K562 (cell line): ENCODE measurements around the gene ANXA7. TPM values are rescaled to one million over a fixed set of nuclear protein-coding genes. Genes with fewer than 3 reads are reported as not detected.

ENCODE experiments used
- ATAC-seq: fragments of 200-7000 bp; cut with Tn5 transposase; 3 replicates; pipeline ENCODE4 v1.9.1; 2020; ENCODE audit warnings: moderate library complexity
- BruUV-seq: library from RNA; stranded (reverse); fragments of 400-500 nt; replicated peaks from 2 replicates; lab custom pipeline; 2021; lab: Mats Ljungman, UMichigan
- CTCF ChIA-PET: fragments of 300-600 bp; formaldehyde crosslinking; extraction: SDS; loops from one replicate; lab custom pipeline; 2021; ENCODE audit warnings: low intra/inter-chr PET ratio; lab: Yijun Ruan, JAX
- POLR2A ChIA-PET: fragments of 300-600, 350-650 bp; sonication (Branson Sonifier 250); formaldehyde crosslinking; extraction: SDS; loops from one replicate; lab custom pipeline; 2021; ENCODE audit warnings: antibody characterized with exemption, inconsistent platforms; lab: Yijun Ruan, JAX
- DNase-seq, 4 experiments: peaks; one replicate each; pipeline versions ENCODE4 v3.0.0 to v3.0.0-alpha.2; 2011 to 2018; ENCODE audit warnings: low spot score in 3 of 4, mixed read lengths in 3 of 4; ENCODE audit errors: extremely low read depth in 1 of 4
- FAIRE-seq: peaks from 2 replicates; lab custom pipeline; 2011; peaks lifted over from hg19 to GRCh38; lab: Jason Lieb, UNC
- H2AFZ ChIP-seq: 2 replicates; pipeline ENCODE4 v1.6.0; 2011; ENCODE audit warnings: low read depth, low read length, control low read depth, inconsistent platforms
- H3K27ac ChIP-seq: fragments of 200-600 bp; 3 replicates; pipeline ENCODE4 v1.8.0; 2011; ENCODE audit warnings: low read depth, mild to moderate bottlenecking, control low read depth, inconsistent platforms, low read length, moderate library complexity, mixed read lengths; ENCODE audit errors: extremely low read depth
- H3K27me3 ChIP-seq, 2 experiments: fragments of 300-600 bp in 1 of 2; 2 replicates in 1 of 2; 3 replicates in 1 of 2; pipeline versions ENCODE4 v1.6.0 to v1.8.0; 2011; ENCODE audit warnings: inconsistent platforms in 2 of 2, low read length in 2 of 2, mild to moderate bottlenecking in 1 of 2, mixed read lengths in 1 of 2, moderate library complexity in 1 of 2; ENCODE audit not compliant: control insufficient read depth in 2 of 2, insufficient read depth in 2 of 2
- H3K36me3 ChIP-seq: fragments of 300-600 bp; 3 replicates; pipeline ENCODE4 v1.8.0; 2011; ENCODE audit warnings: mild to moderate bottlenecking, low read length, inconsistent platforms; ENCODE audit not compliant: control insufficient read depth, insufficient read depth
- H3K4me1 ChIP-seq, 2 experiments: fragments of 200-600 bp in 1 of 2; replicated peaks in 1 of 2; 2 replicates in 1 of 2; 3 replicates in 1 of 2; pipeline versions ENCODE4 v1.5.1 to v1.8.0; 2011; ENCODE audit warnings: inconsistent platforms in 2 of 2, low read length in 2 of 2, mild to moderate bottlenecking in 1 of 2, mixed read lengths in 1 of 2, moderate library complexity in 1 of 2; ENCODE audit not compliant: control insufficient read depth in 2 of 2, insufficient read depth in 2 of 2
- H3K4me2 ChIP-seq: 2 replicates; pipeline ENCODE4 v1.6.1; 2011; ENCODE audit warnings: low read length, control low read depth, inconsistent platforms, mixed read lengths; ENCODE audit not compliant: insufficient read depth
- H3K4me3 ChIP-seq: fragments of 200-600 bp; sonication (generic), shearing (Covaris generic); 2 replicates; pipeline ENCODE4 v1.5.1; 2016; ENCODE audit warnings: control low read depth, inconsistent platforms
- H3K79me2 ChIP-seq: fragments of 200-600 bp; 3 replicates; pipeline ENCODE4 v1.8.0; 2011; ENCODE audit warnings: low read length, inconsistent platforms; ENCODE audit not compliant: control insufficient read depth, insufficient read depth
- H3K9ac ChIP-seq, 2 experiments: 2 replicates each; pipeline versions ENCODE4 v1.6.0 to v1.6.1; 2011; ENCODE audit warnings: low read depth in 2 of 2, low read length in 2 of 2, control low read depth in 1 of 2, inconsistent platforms in 1 of 2, mild to moderate bottlenecking in 1 of 2, mixed read lengths in 1 of 2; ENCODE audit not compliant: insufficient read depth in 1 of 2
- H3K9me1 ChIP-seq: one replicate; pipeline ENCODE4 v1.6.0; 2011; ENCODE audit warnings: inconsistent platforms, mild to moderate bottlenecking, low read length, moderate library complexity; ENCODE audit not compliant: control insufficient read depth, insufficient read depth
- H3K9me3 ChIP-seq: replicated peaks from 2 replicates; pipeline ENCODE4 v1.5.1; 2011; ENCODE audit warnings: low read depth, low read length, inconsistent platforms; ENCODE audit not compliant: control insufficient read depth, insufficient read depth
- H4K20me1 ChIP-seq: replicated peaks from 2 replicates; pipeline ENCODE4 v1.6.1; 2011; ENCODE audit warnings: low read length, inconsistent platforms, mixed read lengths; ENCODE audit not compliant: control insufficient read depth, insufficient read depth
- BHLHE40 ChIP-seq: IDR thresholded peaks from 2 replicates; pipeline ENCODE4 v1.6.1; 2011; ENCODE audit warnings: low read length, improper control_type of control experiment
- CHAMP1 ChIP-seq: fragments of 450-650 bp; IDR thresholded peaks from 2 replicates; pipeline ENCODE4 v1.6.1; 2016; ENCODE audit warnings: mild to moderate bottlenecking
- CTCFL ChIP-seq: IDR thresholded peaks from 2 replicates; pipeline ENCODE4 v1.6.1; 2011; ENCODE audit warnings: borderline replicate concordance, low read depth, mild to moderate bottlenecking, moderate library complexity, low read length; ENCODE audit not compliant: insufficient read depth, poor library complexity, severe bottlenecking
- HIVEP1 ChIP-seq: fragments of 250-450 bp; sonication (Bioruptor Pico); IDR thresholded peaks from 2 replicates; pipeline ENCODE4 v1.4.0; 2020; ENCODE audit warnings: mild to moderate bottlenecking
- KAT8 ChIP-seq: fragments of 450-650 bp; IDR thresholded peaks from 2 replicates; pipeline ENCODE4 v1.6.1; 2016; ENCODE audit warnings: low read depth, mild to moderate bottlenecking
- KDM4B ChIP-seq, 2 experiments: fragments of 450-650 bp in 1 of 2; sonication (generic) in 1 of 2; IDR thresholded peaks; 2 replicates each; pipeline ENCODE4 v1.6.1; 2016 to 2017; ENCODE audit warnings: borderline replicate concordance in 2 of 2, antibody characterized with exemption in 1 of 2, low read depth in 1 of 2, mild to moderate bottlenecking in 1 of 2
- OTX1 ChIP-seq: fragments of 450-650 bp; formaldehyde crosslinking; IDR thresholded peaks from 2 replicates; pipeline ENCODE4 v1.4.0; 2022; ENCODE audit warnings: mild to moderate bottlenecking
- SRSF1 ChIP-seq: fragments of 200-400 bp; formaldehyde crosslinking; IDR thresholded peaks from 2 replicates; pipeline ENCODE4 v1.6.1; 2017; ENCODE audit warnings: mild to moderate bottlenecking, low read depth, low read length, moderate library complexity
- TARDBP ChIP-seq: fragments of 450-650 bp; IDR thresholded peaks from 2 replicates; pipeline ENCODE4 v1.6.1; 2016
- ZNF140 ChIP-seq: fragments of 250-450 bp; sonication (Bioruptor Pico); IDR thresholded peaks from 2 replicates; pipeline ENCODE4 v1.8.0; 2021; ENCODE audit warnings: moderate library complexity, mild to moderate bottlenecking, inconsistent platforms
- ZNF511 ChIP-seq: sonication (generic); formaldehyde crosslinking; IDR thresholded peaks from 2 replicates; pipeline ENCODE4 v1.8.0; 2022; ENCODE audit warnings: mild to moderate bottlenecking, missing genetic modification reagents
- ZNF655 ChIP-seq: fragments of 250-450 bp; sonication (Bioruptor Pico); IDR thresholded peaks from 2 replicates; pipeline ENCODE4 v1.5.0; 2021
- ZNF830 ChIP-seq: fragments of 250-450 bp; sonication (Bioruptor Pico); IDR thresholded peaks from 2 replicates; pipeline ENCODE4 v1.5.0; 2021; ENCODE audit warnings: mild to moderate bottlenecking
- WGBS: fragments of 100-300 bp; shearing (Covaris generic); methylation state at CpG from one replicate; pipeline ENCODE4 v1.1.6; 2016; ENCODE audit warnings: low coverage, mixed read lengths; ENCODE audit not compliant: insufficient coverage; ENCODE audit errors: missing lambda C conversion rate; 5-methylcytosine and 5-hydroxymethylcytosine counted together
- in situ Hi-C: fragments of 300-500 bp; cut with MboI; formaldehyde crosslinking; loops from 4 replicates; pipeline ENCODE4 v1.15.0; 2018; ENCODE audit warnings: inconsistent platforms, mixed read lengths
- intact Hi-C: fragments of 100-400 bp; cut with micrococcal nuclease; formaldehyde crosslinking; loops from 2 replicates; pipeline ENCODE4 v1.14.2; 2022
- polyA plus RNA-seq, 8 experiments: library from polyadenylated mRNA; depleted of rRNA in 4 of 8; stranded (reverse) in 5 of 8; unstranded in 3 of 8; fragments of >200 nt; fragmentation: Nextera tagmentation in 2 of 8; fragmentation: Illumina TruSeq in 1 of 8; extraction: Ambion mirVana in 2 of 8; extraction: Trizol in 1 of 8; gene quantifications; 2 replicates each; pipeline versions ENCODE4 v1.2.1 to v1.2.3, GENCODE V29; 2011 to 2014; ENCODE audit warnings: inconsistent platforms in 1 of 8, missing spikeins in 1 of 8
- total RNA-seq, 7 experiments: library from RNA; depleted of rRNA in 6 of 7; stranded (reverse); fragments of >200 nt in 6 of 7; fragmentation: Illumina TruSeq in 2 of 7; extraction: Trizol in 2 of 7; gene quantifications; 2 replicates each; pipeline versions ENCODE4 v1.2.1 to v1.2.3, GENCODE V29; 2011 to 2021; ENCODE audit warnings: low replicate concordance in 1 of 7
- TF ChIP-seq, protein P1 (sequence below): sonication (generic); formaldehyde crosslinking; IDR thresholded peaks from 2 replicates; pipeline ENCODE4 v1.9.0; 2022; ENCODE audit warnings: mild to moderate bottlenecking, missing genetic modification reagents

The ANXA7 gene
- total and polyA plus RNA-seq, 9 of the 15 experiments (the other 6 are each of a cell fraction or from before 2014, with no cell fraction given), result 81.6 to 157 (median 122) TPM

DNA sequence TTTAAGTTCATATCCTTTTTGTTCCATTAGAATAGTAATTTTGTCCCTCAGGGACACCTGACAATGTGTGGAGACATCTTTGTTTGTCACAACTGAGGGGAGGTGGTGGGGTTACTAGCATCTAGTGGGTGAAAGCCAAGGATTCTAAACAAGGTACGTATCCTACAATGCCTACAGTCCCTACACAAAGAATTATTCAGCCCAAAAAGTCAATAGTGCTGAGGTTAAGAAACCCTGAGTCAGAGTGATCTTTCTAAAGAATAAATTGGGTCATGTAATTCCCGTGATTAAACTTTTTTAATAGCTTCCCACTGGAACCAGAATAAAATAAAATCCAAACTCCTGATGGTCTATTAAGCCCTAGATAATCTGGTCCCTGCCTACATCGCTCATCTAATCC lies 2.7 kb upstream of the ANXA7 start:
- Histone ChIP-seq H3K36me3 (no peaks in the 10 kb centered on the region; the same call in 2 of the 3 replicates), H4K20me1 (peaks cover 8% of the 10 kb centered on the region; the same call in 1 of the 2 replicates), H3K27me3 (no peaks in the 10 kb centered on the region), H3K9me3 (no peaks in the 10 kb centered on the region), H3K9me1 (no peaks in the 10 kb centered on the region), H2AFZ (no peak overlapping the region), H3K27ac (no peak overlapping the region), H3K4me1 (peaks cover 7 to 9% of the 10 kb centered on the region in 2 experiments; a peak in 3 of 5 replicates), H3K9ac (no peak overlapping the region), H3K79me2 (peaks cover 22% of the 10 kb centered on the region), H3K4me3 (no peak overlapping the region), H3K4me2 (no peak overlapping the region)
- CTCF ChIA-PET, result no interaction called here
- no peak for DNase-seq
- POLR2A ChIA-PET, result interaction anchor here (1.8 kb wide), 1 partner anchor 16 kb away, joined by 6 read pairs; the partner anchor contains the start of gene MSS51
- intact Hi-C loops (no loop called here), in situ Hi-C loops (no loop called here)
- BruUV-seq, result no TSS peak
- no peak for ATAC-seq
- FAIRE-seq, result no peak
- WGBS, result 74% methylated on average over 3 of the region's 3 CpGs
- TF ChIP-seq OTX1 (CRISPR knock-in tag) (no peak), ZNF830 (no peak), CHAMP1 (no peak), KAT8 (no peak), SRSF1 (no peak), TARDBP (no peak), KDM4B (IDR thresholded peaks at IDR 0.05; ENCODE audit: borderline replicate concordance in 2 of 2, low read depth in 1 of 2) (no peak), BHLHE40 (no peak), ZNF655 (CRISPR knock-in tag) (no peak), HIVEP1 (CRISPR knock-in tag) (no peak), CTCFL (no peak), ZNF140 (CRISPR knock-in tag) (no peak), ZNF511 (CRISPR knock-in tag) (no peak)
- TF ChIP-seq, protein P1, sequence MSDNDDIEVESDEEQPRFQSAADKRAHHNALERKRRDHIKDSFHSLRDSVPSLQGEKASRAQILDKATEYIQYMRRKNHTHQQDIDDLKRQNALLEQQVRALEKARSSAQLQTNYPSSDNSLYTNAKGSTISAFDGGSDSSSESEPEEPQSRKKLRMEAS, result no peak
